HG02943 (cell line): ENCODE measurements around the gene TRIM63.

ENCODE experiments used
- ATAC-seq: cut with Tn5 transposase; IDR thresholded peaks from one replicate; pipeline ENCODE4 v1.9.1; 2021; ENCODE audit warnings: mild to moderate bottlenecking, low read depth, moderate library complexity; ENCODE audit not compliant: unreplicated experiment

Gene TRIM63

DNA sequence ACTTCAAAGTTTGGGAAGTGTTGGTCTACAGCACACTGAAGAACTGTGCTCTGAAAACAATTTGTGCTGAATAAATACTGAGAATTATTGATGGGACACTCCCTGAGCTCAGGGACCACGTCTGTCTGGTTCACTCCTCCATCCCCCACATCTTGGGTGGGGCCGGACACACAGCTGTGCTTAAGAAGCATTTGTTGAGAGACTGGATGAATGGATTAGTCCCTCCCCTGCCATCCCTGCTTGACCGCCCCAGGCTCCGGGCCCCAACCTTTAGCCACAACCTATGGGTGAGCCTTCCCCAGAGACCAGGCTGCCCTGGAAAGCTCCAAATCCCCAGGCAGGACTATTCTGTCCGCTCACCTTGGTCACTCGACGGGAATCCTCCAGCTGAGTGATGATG, 7.5 kb downstream of the TRIM63 start:
- ATAC-seq = no peak

DNA sequence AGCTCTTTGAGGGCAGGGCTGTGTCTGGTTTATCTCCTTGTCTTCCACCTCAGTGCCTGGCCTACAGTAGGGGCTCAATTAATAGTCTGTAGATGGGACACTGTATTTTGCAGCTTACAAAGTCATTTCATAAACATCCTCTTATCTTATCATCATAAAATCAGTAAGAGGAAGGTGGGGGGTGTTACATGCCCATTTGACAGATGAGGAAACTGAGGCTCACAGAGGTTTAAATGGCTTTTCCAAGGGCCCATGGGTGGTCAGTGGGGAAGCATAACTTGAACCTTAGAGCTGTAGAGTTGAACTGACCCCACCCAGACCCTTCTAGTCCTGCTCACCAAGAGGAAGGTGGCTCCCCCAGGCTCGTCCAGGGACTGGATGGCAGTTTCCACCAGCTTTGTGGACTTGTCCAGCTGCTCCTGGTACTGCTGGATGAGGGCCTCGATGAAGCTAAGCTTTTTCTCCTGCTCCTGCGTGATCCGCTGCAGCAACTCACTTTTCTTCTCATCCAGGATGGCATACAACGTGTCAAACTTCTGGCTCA, 9.3 kb downstream of the TRIM63 start:
- no peak for ATAC-seq

DNA sequence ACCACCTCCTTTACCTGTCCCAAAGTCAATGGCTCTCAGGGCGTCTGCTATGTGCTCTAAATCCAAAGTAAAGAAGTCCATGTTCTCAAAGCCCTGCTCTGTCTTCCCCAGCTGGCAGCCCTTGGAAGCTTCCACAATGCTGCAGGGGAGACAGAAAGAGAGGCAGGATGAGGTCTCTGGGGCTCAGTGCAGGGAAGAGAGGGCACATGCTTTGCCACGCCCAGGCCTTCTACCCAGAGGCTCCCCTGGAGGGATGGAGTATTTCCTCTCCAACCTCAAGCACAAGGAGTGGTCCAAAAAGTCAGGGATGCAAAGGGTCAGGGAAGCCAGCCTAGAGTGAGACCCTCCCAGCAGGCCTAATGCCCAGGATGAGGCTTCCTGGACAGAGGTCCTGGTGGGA, 10.2 kb downstream of the TRIM63 start:
- ATAC-seq = no peak

DNA sequence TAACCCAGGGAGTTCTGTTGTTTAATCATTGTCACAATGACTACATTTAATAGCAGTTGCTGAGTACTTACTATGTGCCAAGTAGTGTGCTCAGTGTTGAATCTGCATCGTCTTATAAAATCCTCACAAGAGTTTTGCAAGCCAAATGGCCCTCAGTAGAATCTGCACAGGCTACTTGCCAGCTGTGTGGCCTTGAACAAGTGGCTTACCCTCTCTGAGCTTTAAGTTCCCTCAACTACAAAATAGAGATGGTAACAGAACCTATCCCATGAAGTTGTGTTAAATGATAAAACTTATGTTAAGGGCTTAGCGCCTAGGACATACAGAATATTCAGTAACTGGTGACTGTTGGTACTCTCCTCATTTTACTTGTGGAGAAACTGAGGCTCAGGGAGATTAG, 12.4 kb downstream of the TRIM63 start:
- no peak for ATAC-seq

DNA sequence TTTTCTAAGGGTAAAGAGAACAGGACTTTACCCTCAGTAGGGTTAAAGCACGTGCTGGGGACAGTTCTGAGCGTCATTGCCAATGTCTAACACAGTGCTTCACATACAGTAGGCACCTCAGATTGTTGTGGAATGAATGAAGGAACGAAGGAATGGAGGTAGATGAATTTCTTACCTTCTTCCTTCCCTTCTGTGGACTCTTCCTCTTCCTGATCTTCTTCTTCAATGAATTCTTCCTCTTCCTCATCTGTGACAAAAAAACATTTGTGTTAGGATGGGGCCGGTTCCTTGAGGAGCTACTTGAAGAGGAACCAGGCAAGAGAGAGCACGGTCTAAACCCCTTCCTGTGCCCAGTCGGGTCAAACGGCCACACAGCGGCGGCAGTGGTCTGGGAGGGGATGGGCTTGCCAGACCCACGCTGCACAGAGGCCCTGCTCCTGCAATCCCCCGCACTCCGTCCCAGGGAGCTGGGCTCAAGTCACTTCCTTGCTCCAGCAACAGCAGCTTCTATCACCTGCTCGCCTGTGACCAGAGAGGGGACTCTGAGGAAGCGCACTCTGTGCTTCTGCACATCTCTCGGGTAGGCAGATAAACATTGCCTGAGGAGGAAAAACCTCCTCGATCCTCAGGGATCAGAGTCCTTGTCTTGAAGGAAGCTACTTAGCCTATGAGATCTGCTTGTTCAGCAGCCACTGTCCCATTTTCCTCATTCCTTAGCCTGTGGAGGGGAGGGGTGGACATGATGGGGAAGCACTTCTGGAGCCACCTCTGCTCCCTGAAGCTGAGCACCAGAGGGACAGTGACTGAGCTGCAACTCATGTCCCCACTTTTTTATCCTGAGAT, 13.5 kb downstream of the TRIM63 start:
- no peak for ATAC-seq

DNA sequence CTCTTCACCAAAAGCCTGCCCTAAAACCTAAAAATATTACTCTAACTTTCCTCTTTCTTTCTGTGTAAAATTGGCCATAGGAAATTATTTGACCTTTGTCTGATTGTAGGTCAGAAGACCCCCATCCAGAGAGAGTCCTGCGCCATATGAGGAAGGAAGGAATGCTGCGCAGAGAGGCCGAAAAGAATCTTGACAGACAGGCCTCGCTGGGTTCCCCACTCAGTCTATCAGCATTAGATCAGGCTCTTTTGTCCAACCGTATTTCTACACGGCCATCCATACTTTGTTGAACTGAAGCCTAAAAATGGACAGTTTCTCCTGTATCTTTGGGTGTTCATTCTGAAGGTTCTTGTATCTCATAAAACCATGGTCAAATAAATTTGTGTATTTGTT, 17.2 kb downstream of the TRIM63 start:
- ATAC-seq = no peak

DNA sequence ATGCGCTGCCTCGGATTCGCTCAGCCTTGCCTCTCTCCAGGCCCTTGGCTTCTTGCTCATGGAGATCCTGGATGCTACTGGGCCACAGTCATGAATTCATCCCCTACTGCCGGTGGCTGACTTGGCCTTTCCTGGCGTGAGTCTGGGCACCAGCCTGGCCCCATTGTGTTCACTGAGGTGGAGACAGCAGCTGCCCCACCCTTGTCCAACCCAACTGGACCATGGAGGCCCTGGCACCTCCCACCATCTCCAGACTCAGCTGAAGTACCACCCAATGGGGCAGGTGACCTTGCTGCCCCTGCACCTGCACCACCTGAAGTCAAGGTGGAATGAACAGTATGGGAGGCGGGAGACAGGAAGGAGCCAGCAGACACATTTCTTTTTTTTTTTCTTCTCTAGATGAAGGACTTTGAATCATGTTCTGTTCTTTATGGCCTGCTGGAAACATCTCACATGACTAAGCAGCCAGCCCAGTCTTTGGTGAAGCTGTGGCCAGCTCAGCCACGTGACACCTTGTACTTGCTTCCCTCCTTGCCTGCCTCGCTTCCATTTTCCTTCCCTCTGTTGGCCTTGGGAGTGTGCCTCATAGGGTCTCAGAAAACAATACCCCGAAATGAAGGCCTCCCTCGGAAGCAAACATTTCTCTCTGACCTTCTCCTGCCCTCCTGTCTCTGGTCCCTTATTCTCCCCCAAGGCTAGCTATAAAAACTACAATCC, 17.7 kb downstream of the TRIM63 start:
- no peak for ATAC-seq

DNA sequence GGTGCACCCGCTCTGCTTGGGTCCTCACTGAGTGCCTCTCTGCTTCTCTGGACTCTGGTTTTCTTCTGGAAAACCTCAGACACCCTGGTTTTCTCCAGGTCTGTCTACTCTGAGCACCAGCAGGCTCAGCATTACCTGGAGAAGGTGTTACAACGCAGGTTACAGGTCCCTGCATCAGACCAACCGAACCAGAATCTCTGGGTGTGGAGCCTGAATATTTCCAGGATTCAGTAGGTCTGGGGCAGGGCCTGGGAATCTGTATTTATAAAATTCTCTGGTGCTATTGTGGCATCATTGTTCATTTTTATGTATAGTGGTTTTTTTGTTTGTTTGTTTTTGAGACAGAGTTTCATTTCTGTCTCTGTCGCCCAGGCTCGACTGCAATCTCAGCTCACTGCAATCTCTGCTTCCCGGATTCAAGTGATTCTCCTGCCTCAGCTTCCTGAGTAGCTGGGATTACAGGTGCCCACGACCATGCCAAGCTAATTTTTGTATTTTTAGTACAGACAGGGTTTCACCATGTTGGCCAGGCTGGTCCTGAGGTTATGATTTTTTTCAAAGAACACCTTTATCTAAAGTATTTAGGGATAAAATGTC, 20.1 kb downstream of the TRIM63 start:
- ATAC-seq = no peak

DNA sequence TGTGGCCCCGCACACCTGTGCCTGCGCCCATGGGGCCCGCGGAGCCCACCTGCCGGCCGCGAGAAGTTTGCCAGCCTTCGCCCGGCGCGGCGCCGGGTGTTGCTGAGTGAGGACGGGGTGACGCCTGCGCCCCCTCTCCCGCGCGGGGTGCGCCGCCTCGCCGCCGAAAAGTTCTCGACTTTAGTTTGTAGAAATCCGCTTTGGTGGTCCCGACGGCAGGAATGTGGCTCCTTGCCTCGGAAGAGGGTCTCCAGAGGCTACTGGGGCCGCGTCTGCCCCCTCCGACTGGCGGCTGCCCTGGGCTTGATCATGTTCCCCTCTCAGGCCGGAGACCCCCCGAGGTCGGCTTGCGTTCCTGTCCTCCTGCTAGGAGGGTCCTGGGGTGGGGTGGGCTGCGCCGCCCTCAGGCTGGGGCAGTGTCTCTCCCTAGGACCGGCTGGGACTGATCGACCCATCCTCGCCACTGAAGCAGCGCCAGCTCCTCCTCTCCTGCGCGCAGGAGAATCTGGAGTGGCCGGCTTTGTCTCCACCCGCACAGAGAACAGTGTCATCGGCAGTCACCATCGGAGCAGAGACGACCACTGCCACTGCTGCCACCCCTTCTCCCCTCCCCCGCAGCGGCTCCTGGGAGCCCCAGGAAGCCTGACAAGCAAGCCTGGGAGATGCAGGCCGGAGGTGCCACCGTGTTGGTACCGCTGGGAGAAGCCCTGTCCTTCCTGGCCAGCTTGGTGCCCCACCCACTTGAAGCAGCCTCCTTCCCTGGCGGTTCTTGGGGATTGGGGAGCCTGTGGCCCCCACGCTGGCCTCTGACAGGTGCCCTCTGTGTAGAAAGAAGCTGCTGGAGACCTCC, 21.0 kb downstream of the TRIM63 start:
- ATAC-seq = no peak

DNA sequence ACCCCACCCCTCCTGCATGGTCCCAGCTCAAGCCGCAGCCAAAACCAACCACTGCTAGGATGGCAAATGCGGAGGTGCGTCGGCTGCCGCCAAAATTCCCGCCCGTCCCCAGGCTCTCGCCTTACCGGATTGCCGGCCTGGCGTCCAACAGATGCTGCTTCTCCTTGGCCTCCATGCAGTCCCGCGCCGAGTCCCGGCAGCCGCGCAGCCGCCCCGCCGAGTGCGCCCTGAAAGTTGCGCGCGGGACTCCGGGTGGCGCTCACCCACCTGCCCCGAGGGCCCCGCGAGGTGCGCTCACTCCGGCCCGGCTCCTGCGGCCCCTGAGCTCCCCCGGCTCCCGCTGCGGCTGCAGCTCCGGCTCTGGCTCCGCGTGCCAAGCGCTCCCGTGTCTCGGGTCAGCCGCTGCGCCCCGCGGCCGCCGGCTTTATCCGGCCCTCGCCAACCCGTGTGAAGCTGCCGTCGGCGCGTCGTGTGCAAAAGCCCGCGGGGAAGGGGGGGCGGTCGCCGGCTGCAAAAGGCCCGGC, 21.6 kb downstream of the TRIM63 start, which contains the start of gene SLC30A2:
Gene SLC30A2, minus strand, starts transcription at position 397 of the 524 bp plus-strand sequence. Its CDS starts 222 bp downstream, at position 175.
- no peak for ATAC-seq

DNA sequence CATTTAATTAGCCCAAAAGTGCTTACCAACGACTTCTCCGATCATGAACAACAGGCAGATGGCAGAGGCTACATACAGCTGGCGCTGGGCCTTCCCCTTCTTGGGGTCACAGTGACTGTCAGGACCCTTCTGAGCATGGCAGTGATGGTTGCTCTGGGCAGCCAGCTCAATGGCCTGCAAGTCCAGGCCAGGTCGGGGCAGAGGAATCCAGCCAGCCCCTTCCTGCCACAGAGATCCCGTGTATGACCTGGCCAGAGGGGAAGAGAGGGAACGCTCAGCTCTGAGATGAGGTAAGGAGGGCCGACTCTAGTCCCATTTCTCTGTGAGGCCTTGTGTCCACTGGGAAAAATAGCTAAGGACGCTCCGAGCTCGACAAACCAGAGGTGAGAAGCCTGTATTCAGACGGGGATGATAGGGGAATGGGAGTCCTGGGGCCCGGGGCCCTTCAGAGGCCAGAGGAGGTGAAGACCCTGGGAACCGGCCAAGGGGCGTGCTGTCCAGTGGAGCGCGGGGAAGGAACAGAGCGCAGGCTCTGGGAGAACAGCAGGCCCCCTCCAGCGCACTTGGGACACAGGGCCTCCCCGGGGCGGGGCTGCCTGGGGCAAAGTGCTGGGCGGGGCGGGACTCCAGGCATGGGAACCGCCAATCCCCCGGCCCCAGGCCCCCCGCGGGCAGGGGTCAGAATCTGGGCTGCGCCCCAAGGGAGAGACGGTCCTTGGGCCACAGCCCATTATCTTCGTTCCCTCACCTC, 22.3 kb downstream of the TRIM63 start:
- no peak for ATAC-seq

DNA sequence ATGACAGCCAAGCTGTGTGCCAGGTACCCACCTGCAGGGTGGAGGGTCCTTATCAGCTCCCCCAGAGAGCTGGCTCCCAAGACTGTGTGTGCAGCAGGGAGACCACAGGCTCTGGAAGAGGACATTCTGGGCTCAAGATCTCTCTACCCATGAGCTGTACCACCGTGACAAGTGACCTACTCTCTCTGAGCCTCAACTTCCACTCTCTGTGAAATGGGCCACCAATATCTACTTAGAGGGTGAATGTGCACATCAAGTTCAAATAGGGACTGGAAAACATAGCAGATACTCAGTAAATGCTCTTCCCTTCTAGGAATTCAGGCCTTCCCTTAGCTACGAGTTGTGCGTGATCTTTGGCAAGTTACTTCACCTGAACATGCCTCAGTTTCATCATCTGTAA, 23.0 kb downstream of the TRIM63 start:
- no peak for ATAC-seq

DNA sequence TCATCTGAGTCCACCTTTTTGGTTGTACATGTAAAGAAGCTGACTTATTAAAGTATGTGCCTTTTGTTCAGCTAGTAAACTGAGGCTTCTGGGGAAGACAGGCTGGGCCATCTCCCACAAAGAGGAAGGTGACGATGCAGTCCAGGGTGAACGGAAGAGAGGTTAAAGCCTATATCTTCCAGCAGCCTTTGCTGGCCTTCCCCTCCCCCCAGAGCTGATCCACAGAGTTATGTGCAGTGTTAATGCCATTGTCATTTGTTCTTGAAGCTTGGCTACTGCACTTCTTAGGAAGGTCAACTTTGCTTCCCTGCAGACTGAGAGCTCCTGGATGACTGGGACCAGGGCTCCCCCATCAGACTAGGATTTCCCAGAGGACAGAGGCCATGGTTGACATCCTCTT, 23.7 kb downstream of the TRIM63 start:
- no peak for ATAC-seq

DNA sequence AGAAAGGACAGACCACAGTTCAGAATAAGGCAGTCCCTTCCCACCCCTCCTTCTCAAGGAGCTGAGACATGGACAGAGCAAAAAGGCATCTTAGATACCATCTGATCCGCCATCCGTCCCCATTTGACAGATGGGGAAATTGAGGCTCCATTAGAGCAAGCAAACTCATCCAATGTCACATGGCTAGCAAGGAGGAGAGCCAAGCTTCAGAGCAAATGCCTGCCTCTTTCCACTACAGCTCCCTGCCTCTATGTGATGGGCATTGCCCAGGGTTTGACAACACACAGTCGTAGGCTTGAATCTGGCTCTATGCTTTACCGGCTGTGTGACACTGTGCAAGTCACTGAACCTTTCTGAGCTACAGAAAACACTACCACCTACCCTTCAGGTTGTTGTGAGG, 25.5 kb downstream of the TRIM63 start:
- ATAC-seq = no peak

DNA sequence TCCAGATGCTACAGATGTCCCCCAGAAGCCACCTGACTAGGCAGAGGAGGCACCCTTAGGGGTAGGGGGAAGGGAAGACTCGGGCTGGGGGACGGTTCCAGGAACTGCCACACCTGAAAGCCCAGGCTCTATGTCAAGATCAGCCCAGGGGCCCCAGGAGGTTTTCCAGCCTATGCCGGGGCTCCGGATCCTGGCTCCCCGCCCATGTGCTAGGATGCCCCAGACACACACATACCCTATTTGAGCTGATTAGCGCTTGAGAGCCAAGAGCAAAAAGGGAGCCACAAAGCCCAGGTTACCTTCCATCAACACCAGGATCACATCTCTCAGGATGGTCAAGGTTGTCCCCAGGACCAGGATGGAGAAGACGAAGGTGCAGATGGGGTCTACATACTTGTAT, 26.0 kb downstream of the TRIM63 start:
- ATAC-seq = no peak

DNA sequence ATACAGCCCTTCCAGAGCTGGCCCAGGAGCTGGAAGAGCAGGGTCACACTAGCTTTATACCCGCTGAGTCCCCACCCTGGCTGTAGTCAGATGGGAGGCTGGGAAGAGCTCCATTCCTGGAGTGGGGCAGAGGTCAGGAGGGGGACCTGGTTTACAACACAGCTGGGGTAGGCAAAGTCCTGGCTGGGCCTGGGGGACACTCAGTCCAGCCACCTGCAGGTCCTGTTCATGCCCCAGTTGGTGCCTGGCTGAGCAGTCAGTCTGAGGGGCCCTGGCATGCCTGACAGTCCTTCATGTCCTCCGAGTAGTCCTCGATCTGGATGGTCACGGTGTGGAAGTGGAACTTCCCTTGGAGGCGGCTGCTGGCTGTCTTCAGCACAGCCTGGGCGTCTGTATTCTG, 28.5 kb downstream of the TRIM63 start:
- no peak for ATAC-seq

DNA sequence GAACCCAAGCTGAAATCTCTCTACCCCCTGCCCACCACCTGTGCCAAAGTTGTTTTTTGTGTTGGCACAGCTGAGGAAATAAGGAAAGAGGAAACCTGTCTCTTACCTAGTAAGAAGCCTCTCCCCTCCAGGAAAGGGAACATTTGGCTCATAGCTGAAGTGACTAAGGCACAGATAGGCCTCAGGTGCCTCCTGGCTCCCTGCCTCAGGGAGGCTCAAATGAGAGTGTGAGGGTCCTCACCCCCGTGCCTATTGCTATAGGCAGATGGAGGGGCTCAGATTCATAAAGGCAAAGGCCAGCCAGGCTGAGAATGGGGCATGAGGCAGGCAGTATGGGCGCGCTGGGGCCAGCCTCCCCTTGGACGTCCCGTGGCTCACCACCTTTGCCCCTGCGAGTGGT, 29.0 kb downstream of the TRIM63 start:
- no peak for ATAC-seq

DNA sequence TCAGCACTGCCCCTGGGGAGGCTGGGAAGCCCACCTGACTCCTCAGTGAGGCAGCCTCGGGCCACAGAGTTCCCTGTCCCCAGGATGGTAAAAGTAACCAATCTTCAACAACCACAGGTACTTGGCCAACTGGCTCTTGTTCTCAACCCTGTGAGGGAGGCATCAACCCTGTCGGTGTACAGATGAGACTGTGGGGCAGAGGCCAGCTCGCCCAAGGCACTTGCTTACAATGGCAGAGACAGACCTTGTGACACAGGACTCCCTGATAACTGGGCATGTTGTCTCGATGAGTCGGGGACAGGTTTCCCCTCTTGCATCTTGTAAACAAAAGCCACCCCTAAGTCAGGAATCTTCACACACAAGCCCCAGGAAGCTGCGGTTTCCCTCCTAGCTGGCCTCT, 29.5 kb downstream of the TRIM63 start:
- no peak for ATAC-seq

DNA sequence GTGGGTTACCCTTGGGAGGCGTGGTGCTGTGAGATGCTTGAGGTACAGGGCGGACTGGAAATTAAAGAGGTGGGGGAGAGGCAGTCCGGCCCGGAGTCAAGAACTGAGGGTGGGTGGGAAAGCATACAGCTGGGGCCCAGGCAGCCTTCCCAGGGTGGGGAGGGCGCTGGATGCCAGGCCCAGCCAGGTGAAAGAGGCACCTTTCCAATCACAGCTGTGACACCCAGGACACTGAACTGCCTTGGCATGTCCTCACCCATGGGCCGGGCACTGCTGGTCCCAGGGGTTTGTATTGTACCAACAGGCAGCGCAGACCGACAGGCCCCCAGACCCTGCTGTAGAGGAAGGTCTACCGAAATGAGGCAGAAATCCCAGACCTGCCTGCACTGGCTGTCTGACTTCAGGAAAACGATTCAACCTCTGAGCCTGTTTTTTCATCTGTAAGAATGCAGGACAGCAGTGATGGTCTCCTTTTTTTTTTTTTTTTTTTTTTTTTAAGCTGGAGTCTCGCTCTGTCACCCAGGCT, 30.6 kb downstream of the TRIM63 start:
- ATAC-seq = no peak
